SH-SY5Y (cell line): Measurements from ENCODE around the gene MAP3K14.

ENCODE experiments used
- GATA2 ChIP-seq: IDR thresholded peaks from 2 replicates; pipeline ENCODE4 v1.6.1; 2011; ENCODE audit warnings: mild to moderate bottlenecking, low read depth, low read length
- GATA3 ChIP-seq: IDR thresholded peaks from 2 replicates; pipeline ENCODE4 v1.6.1; 2011; ENCODE audit warnings: low read depth, mild to moderate bottlenecking, low read length, moderate library complexity

MAP3K14 gene

DNA sequence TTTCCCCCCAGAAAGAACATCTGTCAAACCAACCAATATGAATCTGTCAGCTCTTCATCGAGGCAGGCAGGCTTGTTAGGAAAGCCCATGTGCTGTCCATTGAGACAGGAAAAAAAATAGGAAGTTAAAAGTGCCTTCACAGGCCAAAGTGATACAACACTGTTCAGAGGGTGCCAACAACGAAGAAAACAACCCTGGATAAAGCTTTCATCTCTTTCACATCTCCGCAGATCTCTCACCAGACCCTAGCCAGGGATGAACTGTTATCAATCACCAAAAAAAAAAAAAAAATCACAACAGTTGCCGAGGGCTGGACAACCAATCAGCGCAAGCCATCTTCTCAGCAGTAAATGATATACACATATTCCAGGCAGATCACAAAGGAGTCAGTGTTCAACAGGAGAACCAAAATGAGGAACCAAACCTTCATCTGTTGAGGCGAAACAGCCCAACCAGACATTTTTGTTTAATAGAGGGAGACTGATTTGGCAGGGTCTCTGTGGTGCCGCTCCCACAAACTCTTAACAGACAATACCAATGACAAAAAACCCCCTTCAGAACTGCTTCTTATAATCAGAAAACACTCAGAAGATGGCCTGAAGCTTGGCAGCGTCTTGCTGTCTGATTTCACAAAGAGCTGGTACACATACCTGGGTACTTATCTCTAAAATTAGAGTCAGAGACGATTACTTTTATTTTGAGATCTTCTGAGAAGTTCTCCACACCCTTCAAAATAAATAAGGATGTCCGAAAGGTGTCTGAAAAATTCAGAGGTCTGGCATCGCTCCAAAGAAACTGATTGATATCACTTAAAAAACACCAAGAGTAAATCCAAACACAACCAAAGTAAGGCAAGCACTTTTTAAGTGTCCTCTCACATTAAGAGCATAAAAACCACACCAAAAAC lies 1.8 kb downstream of the MAP3K14 start:
- TF ChIP-seq GATA2 (0 out of 2 replicates have a peak, but pooled peaks have one; percentile 43), GATA3 (peak; percentile 29; the same call in 1 of the 2 replicates)

DNA sequence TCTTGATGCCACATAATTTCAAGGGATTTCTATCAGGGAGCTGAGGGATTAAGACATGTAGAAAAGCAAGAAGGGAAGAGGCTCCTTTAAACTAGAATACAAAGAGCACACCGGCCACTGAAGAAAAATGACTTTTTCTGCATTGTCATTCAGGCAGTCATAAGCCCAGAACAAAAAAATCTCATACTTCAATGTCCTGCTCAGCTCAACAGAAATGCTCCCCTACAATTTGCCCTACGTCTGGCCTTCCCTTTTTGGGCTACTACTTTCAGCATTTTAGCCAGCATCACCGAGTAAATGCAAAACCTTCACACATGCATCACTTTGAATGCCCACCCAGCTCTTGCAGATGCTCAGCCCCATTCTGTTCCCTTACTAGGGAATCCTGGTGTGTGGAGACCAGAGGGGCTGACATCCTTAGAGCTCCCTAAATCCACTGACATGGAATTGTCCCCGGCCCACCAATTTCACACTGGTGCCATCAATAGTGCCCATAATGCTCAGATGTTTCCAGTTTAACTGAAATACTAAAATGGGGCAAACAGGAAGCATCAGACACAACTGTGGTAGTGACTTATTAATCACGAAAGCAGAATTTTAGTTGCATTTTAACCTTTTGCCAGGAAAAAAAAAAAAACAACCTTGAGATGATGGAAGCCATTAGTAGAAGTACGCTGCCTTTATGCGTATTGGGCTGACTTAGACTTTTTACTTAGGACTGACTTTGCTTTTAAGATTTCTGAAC lies 2.7 kb downstream of the MAP3K14 start:
- TF ChIP-seq GATA2 (no peak), GATA3 (no peak)

DNA sequence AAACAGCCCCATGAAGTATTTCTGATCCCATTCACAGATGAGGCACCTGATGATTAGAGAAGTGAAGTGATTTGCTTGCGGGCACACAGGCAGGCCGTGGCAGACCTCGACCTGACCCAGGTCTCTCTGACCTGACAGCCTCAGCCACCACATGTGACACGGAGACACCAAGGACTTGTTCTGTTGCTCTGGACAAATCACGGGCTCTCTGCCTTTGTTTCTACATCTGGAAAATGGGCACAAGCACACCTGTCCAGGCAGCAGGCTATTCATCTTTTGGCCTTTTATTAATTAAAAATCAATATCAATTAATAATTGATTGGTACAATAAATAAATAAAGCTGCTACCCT lies 3.4 kb downstream of the MAP3K14 start:
- TF ChIP-seq GATA2 (no peak), GATA3 (no peak)

DNA sequence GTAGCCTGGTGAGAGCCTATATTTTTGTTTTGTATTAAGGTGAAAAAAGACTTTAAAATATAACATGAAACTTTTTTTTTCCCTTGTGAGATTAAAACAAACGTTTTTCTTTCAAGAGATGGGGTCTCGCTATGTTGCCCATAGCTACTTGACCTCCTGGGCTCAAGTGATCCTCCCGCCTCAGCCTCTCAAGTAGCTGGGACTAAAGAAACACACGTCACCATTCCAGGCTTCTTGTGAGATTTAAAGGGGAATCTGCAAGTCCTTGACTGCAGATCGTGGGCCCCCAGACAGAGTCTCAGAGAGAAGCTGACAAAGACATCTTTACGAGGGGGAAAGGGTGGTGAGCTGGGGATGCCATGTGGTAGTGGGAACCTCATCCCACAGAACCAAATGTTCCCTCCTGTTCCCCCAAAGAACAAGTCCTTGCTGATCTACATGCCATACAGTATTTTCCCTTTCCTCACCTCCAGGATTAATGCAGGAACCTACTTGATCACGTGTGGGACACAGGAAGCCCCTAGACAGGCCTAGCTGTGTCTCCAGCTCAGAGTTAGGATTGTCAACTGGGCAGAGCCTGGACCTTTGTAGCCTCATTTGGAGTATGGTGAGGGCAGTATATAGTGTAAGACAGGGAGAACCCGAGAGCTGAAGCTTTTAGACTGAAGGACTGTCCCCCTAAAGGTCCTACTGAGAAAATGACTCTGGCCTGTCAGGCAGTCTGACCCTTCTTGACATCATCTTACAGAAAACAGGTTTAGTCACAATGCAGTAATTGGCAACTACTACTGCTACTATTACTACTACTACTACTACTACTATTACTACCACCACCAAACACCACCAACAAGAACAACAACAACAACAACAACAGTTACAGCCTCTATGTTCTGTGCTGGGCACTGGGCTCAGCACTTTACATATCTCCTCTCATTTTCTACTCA lies 4.1 kb downstream of the MAP3K14 start:
- no peak for TF ChIP-seq GATA2
- TF ChIP-seq GATA3, result no peak

DNA sequence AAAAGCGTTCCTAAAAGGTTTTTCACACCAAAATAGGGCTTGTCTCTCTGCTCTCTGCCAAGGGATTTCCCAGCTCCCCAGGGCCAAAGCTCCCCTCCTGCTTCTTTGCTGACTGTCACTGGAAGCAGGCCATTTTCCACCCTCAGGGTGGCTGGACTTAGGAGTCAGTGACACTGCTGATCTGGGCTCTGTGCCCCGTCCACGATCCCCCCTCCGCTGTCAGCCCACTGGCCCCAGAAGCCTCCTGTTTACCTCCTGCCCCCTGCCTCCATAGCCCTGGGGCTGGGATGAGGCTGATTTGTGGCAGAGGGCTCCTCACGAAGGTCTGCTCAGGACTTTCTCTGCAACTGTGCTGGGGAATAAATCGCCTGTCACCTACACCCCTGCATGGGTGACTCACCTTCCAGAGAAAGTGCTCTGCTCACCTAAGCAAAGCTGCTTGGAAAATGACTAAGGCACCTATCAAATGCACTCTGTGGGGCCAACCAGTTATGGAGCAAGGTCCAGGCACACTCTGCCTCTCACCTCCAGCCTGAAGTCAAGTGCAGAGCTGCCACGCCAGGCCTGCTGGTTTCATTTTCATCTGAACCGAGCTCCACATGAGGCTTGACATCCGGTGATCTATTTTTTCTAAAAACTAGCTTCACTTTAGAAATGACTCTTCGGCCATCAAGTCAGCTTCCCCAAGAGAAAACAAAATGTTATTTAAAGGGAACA lies 4.9 kb downstream of the MAP3K14 start:
- no peak for TF ChIP-seq GATA3
- TF ChIP-seq GATA2, result no peak

DNA sequence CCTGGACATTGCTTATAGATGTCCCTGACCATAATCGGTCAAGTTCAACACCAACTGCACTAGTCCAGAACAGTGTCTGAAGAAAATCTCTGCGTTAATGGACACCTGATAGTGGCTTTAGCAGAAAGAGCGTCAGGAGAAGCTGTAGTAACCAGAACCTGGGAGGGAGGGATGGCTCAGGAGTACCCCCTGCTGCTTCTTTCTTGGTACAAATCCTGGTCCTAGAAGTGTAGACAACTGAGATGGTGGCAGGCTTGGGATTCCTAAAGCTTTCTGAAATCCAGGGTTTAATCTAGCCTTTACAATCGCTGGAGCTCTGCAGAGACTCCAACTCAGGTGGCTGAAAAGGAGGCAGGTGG lies 5.4 kb downstream of the MAP3K14 start:
- TF ChIP-seq GATA3 (no peak), GATA2 (no peak)

DNA sequence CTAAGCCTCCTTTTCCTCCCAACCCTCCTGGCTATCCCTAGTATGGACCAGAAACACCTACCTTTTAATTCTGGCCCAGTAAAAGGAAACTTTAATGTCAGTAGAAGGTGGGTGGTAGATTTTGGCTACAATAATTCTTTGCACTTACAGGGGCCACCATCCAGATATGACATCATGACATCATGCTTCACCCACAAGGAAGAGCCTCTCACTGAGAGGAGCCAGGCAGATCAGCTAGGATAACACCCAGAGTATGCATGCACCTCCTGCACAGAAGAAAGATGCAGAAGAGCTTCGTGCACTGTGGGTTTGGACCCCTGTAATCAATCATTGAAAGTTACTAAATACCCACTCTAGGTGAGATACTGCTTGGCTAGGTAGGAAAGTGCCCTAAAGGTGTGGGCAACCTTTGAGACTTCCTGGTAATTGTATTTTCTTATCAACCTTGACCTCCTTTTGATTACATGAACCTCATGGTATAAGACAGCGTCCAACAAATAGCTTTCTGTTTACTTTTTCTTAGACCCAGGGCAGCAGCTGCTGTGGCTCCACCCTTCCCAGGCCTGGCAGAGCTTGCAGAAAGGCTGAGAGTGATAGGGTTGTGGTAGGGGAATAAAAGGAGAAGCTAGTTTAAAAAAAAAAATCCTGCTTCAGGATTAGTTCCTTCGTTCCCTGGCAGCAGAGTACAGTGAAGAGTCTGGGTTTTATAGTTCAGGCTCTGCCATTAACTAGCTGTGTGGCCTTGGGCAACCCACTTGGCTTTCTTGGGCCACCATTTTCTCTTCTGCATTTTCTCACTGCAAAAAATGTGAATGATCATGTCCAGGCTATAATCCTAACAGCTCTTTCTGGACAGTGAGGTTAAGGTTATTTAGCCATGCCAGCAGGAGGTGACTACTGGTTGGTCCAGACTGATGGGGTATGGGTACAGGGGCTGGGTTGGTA lies 6.2 kb downstream of the MAP3K14 start:
- TF ChIP-seq GATA2 (no peak), GATA3 (no peak)

DNA sequence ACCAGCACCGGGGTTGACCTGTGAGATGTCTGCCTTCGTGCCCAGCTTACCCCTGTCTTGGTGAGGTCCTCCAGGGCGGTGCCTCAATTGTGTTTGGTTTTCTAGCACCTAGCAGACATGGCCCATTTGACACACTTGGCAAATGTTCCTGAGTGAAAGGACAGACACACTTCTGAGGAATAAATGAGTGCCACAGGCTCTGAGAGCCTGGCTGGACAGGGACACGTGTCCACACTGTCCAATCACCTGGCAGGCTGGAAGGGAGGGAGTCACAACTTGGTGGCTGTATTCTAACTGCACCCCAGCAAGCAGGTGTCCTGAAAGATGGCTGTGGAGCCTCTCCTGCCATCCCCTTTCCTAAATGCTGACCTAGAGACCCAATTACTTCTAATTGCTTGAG lies 7.4 kb downstream of the MAP3K14 start:
- TF ChIP-seq GATA3, result no peak
- no peak for TF ChIP-seq GATA2

DNA sequence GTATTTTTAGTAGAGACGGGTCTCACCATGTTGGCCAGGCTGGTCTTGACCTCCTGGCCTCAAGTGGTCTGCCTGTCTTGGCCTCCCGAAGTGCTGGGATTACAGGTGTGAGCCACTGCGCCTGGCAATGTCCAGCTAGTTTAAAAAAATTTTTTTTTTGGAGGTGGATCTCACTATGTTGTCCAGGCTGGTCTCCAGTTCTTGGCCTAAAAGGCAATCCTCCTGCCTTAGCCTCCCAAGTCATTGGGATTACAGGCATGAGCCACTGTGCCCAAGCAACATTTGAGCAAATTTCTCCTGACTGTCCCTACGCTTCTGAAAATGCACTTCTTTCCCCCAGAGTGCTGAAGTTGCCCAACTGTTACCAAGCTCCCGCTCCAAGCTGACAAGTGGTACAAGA lies 8.0 kb downstream of the MAP3K14 start:
- TF ChIP-seq GATA3, result no peak
- no peak for TF ChIP-seq GATA2

DNA sequence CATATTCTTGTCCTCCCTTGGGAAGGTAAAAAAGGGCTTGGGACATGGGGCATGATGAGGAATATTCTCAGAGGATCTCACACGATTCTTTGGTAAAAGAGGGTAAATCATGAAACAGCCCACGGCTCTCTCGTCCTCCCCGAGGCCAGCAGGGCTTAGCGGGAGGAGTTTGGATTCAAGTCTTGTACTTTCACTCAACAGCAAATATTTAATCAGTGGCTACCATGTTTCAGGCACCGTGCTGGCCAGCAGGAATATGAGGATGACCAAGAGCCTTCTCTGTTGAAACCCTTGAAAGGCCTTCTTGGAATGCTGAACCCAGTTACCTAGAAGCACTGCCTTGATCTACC lies 8.8 kb downstream of the MAP3K14 start:
- TF ChIP-seq GATA2 (no peak), GATA3 (no peak)

DNA sequence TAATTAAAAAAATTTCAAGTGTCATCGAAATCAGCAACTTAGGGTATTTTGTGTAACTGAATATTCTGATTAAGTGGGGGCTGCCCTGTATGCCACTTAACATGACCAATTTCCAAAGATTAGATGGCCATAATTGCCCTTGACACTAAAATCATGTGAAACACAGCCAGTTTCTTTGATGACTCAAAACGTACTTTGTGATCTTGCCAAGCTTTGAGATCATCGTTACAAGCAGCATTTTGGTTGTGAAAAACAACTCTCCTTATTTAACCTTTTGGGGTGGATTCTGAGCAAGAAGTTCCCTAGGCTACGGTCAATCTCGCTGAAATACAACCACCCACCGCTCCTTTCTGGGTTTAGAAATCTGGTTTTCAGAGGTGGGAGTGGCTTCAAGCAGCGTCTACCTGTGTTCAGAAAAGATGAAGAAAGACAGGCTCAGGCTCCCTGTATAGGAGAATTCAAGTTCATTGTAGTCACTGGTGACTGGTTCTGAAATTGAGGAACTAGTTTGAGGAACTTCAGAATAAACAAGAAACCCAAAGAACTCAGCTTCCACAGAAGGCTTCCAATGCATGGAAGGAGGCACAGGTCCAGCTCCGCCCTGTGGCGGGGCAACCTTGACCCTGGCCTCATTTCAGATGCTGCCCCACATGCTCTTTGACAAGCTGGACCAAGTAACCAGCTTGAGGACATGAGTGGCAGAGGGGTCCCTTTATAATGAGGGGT lies 9.4 kb downstream of the MAP3K14 start:
- TF ChIP-seq GATA3, result no peak
- no peak for TF ChIP-seq GATA2

DNA sequence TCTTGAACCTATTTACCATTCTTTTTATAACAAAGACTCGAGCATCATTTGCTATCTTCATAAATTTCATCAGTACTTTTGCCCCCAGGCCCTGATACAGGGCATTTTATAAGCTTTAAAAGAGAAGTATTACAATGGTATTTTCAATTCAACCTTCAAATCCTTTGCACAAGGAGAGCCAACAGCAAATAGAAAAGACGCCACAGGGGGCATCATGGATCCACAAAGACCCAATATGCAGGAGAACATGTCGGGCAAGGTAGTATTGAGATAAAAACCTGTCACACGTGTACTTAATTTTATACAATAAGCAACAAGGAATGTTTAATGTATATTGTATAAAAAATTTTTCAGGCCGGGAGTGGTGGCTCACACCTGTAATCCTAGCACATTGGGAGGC lies 10.2 kb downstream of the MAP3K14 start:
- no peak for TF ChIP-seq GATA3
- TF ChIP-seq GATA2, result no peak

DNA sequence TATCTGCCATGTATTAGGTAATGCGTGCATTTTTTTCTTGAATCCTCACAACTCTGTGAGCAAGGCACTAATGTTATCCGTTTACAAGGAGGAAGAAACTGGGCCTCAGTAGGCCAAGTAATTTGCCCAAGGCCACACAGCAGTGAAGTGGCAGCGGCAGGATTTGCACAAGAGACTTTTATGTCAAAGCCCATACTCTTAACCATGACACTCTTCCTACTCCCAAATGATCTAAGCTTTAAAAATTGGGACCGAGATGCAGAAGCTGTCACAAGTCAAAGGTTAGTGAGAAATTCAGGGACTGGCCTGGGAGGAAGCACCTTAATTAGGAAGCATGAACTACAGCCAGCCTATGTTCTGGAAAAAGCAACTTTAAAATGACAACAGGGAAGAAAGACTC lies 10.7 kb downstream of the MAP3K14 start:
- no peak for TF ChIP-seq GATA2
- no peak for TF ChIP-seq GATA3
